Lung (tissue), 12 donors: ENCODE results near the gene VPS8. TPM values are rescaled to one million over a fixed set of nuclear protein-coding genes. Genes with fewer than 3 reads are reported as not detected.
"Not testable (repeated sequence)": the region's sequence is repeated elsewhere in the genome, so short reads cannot be mapped to it uniquely, and the experiment has no call there.

Experiments
- ATAC-seq: fragments of 200-7000 bp; cut with Tn5 transposase; one replicate; pipeline ENCODE4 v1.9.1; 2020; ENCODE audit warnings: moderate number of reproducible peaks; ENCODE audit not compliant: insufficient read depth, low FRiP score
- DNase-seq, 3 donors: peaks; one replicate each; pipeline ENCODE4 v3.0.0-alpha.2; 2013 to 2017
- H3K27ac ChIP-seq, 2 donors: one replicate each; pipeline ENCODE4 v1.5.1; 2013; ENCODE audit warnings: mild to moderate bottlenecking in 2 of 2, moderate library complexity in 2 of 2, control low read depth in 1 of 2, inconsistent platforms in 1 of 2, low read depth in 1 of 2, low read length in 1 of 2
- H3K27me3 ChIP-seq, 3 donors: one replicate each; pipeline ENCODE4 v1.5.1; 2013; ENCODE audit warnings: low read length in 2 of 3; ENCODE audit not compliant: control insufficient read depth in 3 of 3, insufficient read depth in 3 of 3
- H3K36me3 ChIP-seq, 4 donors: one replicate each; pipeline ENCODE4 v1.5.1; 2013; ENCODE audit warnings: low read length in 4 of 4, mild to moderate bottlenecking in 1 of 4, moderate library complexity in 1 of 4; ENCODE audit not compliant: control insufficient read depth in 4 of 4, insufficient read depth in 4 of 4
- H3K4me1 ChIP-seq, 5 donors: one replicate each; pipeline ENCODE4 v1.5.1; 2013; ENCODE audit warnings: low read length in 5 of 5, mild to moderate bottlenecking in 2 of 5, moderate library complexity in 1 of 5; ENCODE audit not compliant: control insufficient read depth in 5 of 5, insufficient read depth in 5 of 5
- H3K4me3 ChIP-seq: one replicate; pipeline ENCODE4 v1.5.1; 2013; ENCODE audit warnings: mild to moderate bottlenecking, control low read depth, moderate library complexity
- H3K9ac ChIP-seq, 2 donors: one replicate each; pipeline ENCODE4 v1.5.1; 2013; ENCODE audit warnings: low read length in 2 of 2, control low read depth in 1 of 2; ENCODE audit not compliant: insufficient read depth in 1 of 2
- H3K9me3 ChIP-seq, 4 donors: one replicate each; pipeline ENCODE4 v1.5.1; 2013; ENCODE audit warnings: low read length in 3 of 4, mild to moderate bottlenecking in 1 of 4, moderate library complexity in 1 of 4; ENCODE audit not compliant: control insufficient read depth in 4 of 4, insufficient read depth in 3 of 4
- CTCF ChIP-seq: IDR thresholded peaks from 2 replicates; pipeline ENCODE4 v1.5.1; 2012; ENCODE audit warnings: mild to moderate bottlenecking; ENCODE audit errors: control extremely low read depth, extremely low read depth
- WGBS, 2 donors: extraction: QIAGEN DNeasy Blood & Tissue Kit; methylation state at CpG; one replicate each; pipeline ENCODE4 v1.1.7; 2013; 5-methylcytosine and 5-hydroxymethylcytosine counted together
- polyA plus RNA-seq, 2 donors: library from polyadenylated mRNA; stranded (reverse); fragments of 200-250 nt; gene quantifications; one replicate each; pipeline ENCODE4 v1.2.1, GENCODE V29; 2013
- total RNA-seq, 2 donors: library from RNA; depleted of rRNA in 1 of 2; stranded (reverse); fragments of >200 nt in 1 of 2; gene quantifications; one replicate each; pipeline ENCODE4 v1.2.1, GENCODE V29; 2014 to 2021
- donor health status: control.
- donor health status: control.
- donor health status: Bipolar disorder and iron deficiency.
- donor health status: healthy.
- donor health status: DM: yes; HTN: yes; CAD: no.

VPS8 gene
- total and polyA plus RNA-seq, 4 donors, result 13.9 to 184 (median 38.5) TPM

- Histone ChIP-seq H3K9me3 (peaks cover 0 to 2% (median 0%) of the 10 kb centered on the region in 4 donors), H3K4me1 (no peaks in the 10 kb centered on the region), H3K36me3 (peaks cover 6 to 23% (median 12%) of the 10 kb centered on the region in 4 donors), H3K27me3 (no peaks in the 10 kb centered on the region), H3K9ac (no peak overlapping the region), H3K27ac (no peak overlapping the region), H3K4me3 (no peak overlapping the region)
- DNase-seq (no peak), ATAC-seq (no peak)
- TF ChIP-seq CTCF, result no peak
- 96 to 99% methylated on average over 1 of the region's 1 CpG for WGBS, 2 donors
These were observed 181.4 kb downstream of the VPS8 start for GRCh38 chr3:184993394-184993793.

- not testable (repeated sequence) for H3K27ac ChIP-seq, H3K27me3 ChIP-seq, H3K9me3 ChIP-seq, ATAC-seq, H3K4me1 ChIP-seq, H3K4me3 ChIP-seq, H3K9ac ChIP-seq, DNase-seq
- WGBS, 2 donors, result 96 to 98% methylated on average over 8 to 28 of the region's 28 CpGs
- peaks cover 5 to 25% (median 15%) of the 10 kb centered on the region in 4 donors for H3K36me3 ChIP-seq
These were observed 191.9 kb downstream of the VPS8 start for GRCh38 chr3:185003876-185004275.

- Histone ChIP-seq H3K4me3 (no peak overlapping the region), H3K27ac (no peak overlapping the region), H3K9me3 (peaks cover 0 to 7% (median 4%) of the 10 kb centered on the region in 4 donors), H3K36me3 (peaks cover 0 to 6% (median 3%) of the 10 kb centered on the region in 4 donors), H3K4me1 (no peaks in the 10 kb centered on the region), H3K27me3 (no peaks in the 10 kb centered on the region), H3K9ac (no peak overlapping the region)
- no peak for TF ChIP-seq CTCF
- WGBS, 2 donors, result 89 to 99% methylated on average over 3 of the region's 3 CpGs
- no peak for DNase-seq
- no peak for ATAC-seq
These were observed 197.7 kb downstream of the VPS8 start for GRCh38 chr3:185009650-185010049.

- H3K27ac ChIP-seq, result peak overlapping the region in 1 of 2 donors; percentile 56
- H3K4me3 ChIP-seq, ATAC-seq, H3K9ac ChIP-seq, H3K4me1 ChIP-seq, H3K36me3 ChIP-seq, H3K27me3 ChIP-seq, H3K9me3 ChIP-seq: not testable (repeated sequence)
- peak in 1 of 3 donors; percentile 18 for DNase-seq
- WGBS, 2 donors, result 64 to 84% methylated on average over 12 of the region's 12 CpGs
These were observed 205.6 kb downstream of the VPS8 start for GRCh38 chr3:185017584-185017983.

- WGBS, 2 donors, result 75 to 84% methylated on average over 6 of the region's 6 CpGs
These were observed 206.0 kb downstream of the VPS8 start for GRCh38 chr3:185017996-185018395.

More at GRCh38 chr3:185017996-185018395, 206.0 kb downstream of the VPS8 start:
- ATAC-seq, H3K36me3 ChIP-seq, H3K4me1 ChIP-seq, H3K9me3 ChIP-seq, H3K27me3 ChIP-seq, H3K9ac ChIP-seq, H3K4me3 ChIP-seq: not testable (repeated sequence)
- H3K27ac ChIP-seq, result peak overlapping the region in 1 of 2 donors; percentile 22
- peak in 2 of 3 donors; percentile 12 to 21 for DNase-seq
